Activated CD8-positive, alpha-beta memory T cell treated with anti-CD3 and anti-CD28 coated beads for 48 hours (primary cell): ENCODE results near the gene TBRG4.

Experiments
- DNase-seq, 3 experiments: peaks; one replicate each; pipeline ENCODE4 v3.0.0-alpha.2; 2020; ENCODE audit warnings: low read depth in 2 of 3, low spot score in 2 of 3

TBRG4 gene

GRCh38 chr7:45145881-45146280 lies 34.4 kb upstream of the TBRG4 start:
- no peak for DNase-seq

- DNase-seq: no peak
Measured at GRCh38 chr7:45143616-45144015, 32.1 kb upstream of the TBRG4 start.

GRCh38 chr7:45140827-45141226 lies 29.3 kb upstream of the TBRG4 start:
- DNase-seq: no peak

GRCh38 chr7:45138433-45139267 lies 27.2 kb upstream of the TBRG4 start:
- DNase-seq: no peak

GRCh38 chr7:45136106-45137060 lies 24.9 kb upstream of the TBRG4 start:
- DNase-seq: peak in 2 of 3 experiments; percentile 15 to 38

GRCh38 chr7:45133877-45134276 lies 22.4 kb upstream of the TBRG4 start:
- no peak for DNase-seq

GRCh38 chr7:45133352-45133751 lies 21.9 kb upstream of the TBRG4 start:
- no peak for DNase-seq

GRCh38 chr7:45132708-45133320 lies 21.3 kb upstream of the TBRG4 start:
- no peak for DNase-seq

GRCh38 chr7:45131891-45132290 lies 20.4 kb upstream of the TBRG4 start:
- DNase-seq: no peak

- DNase-seq: no peak
Measured at GRCh38 chr7:45130910-45131309, 19.4 kb upstream of the TBRG4 start.

GRCh38 chr7:45129906-45130305 lies 18.4 kb upstream of the TBRG4 start:
- no peak for DNase-seq

- no peak for DNase-seq
Measured at GRCh38 chr7:45129181-45129800, 17.8 kb upstream of the TBRG4 start.

- no peak for DNase-seq
Measured at GRCh38 chr7:45126920-45127319, 15.4 kb upstream of the TBRG4 start.

GRCh38 chr7:45126201-45126600 lies 14.7 kb upstream of the TBRG4 start:
- DNase-seq: no peak

- no peak for DNase-seq
Measured at GRCh38 chr7:45125193-45125904, 13.9 kb upstream of the TBRG4 start.

- DNase-seq: no peak
Measured at GRCh38 chr7:45123913-45124710, 12.6 kb upstream of the TBRG4 start.

- DNase-seq: no peak
Measured at GRCh38 chr7:45122975-45123860, 11.7 kb upstream of the TBRG4 start.

- no peak for DNase-seq
Measured at GRCh38 chr7:45119550-45119949, 8.1 kb upstream of the TBRG4 start.

GRCh38 chr7:45118889-45119331 lies 7.4 kb upstream of the TBRG4 start:
- DNase-seq: no peak
